Memory B cell (primary cell): ENCODE measurements around the gene OXT.
"Not testable (repeated sequence)": the region's sequence is repeated elsewhere in the genome, so short reads cannot be mapped to it uniquely, and the experiment has no call there.

Experiments used
- ATAC-seq: fragments of 150-1000 bp; cut with Tn5 transposase; 2 replicates; pipeline ENCODE4 v1.10.0; 2021; ENCODE audit warnings: low read depth, mild to moderate bottlenecking, moderate library complexity
- DNase-seq, 2 donors: peaks; one replicate each; pipeline ENCODE4 v3.0.0; 2022; ENCODE audit warnings: low spot score in 2 of 2
- H3K27ac Mint-ChIP-seq: one replicate; pipeline ENCODE4 v1.8.0; 2022; ENCODE audit warnings: mild to moderate bottlenecking, moderate library complexity, mixed read lengths
- H3K27me3 Mint-ChIP-seq: one replicate; pipeline ENCODE4 v1.8.0; 2022; ENCODE audit warnings: mixed read lengths
- H3K36me3 Mint-ChIP-seq: one replicate; pipeline ENCODE4 v1.8.0; 2022; ENCODE audit warnings: mild to moderate bottlenecking, mixed read lengths
- H3K4me1 Mint-ChIP-seq: one replicate; pipeline ENCODE4 v1.8.0; 2022; ENCODE audit warnings: mixed read lengths
- H3K4me3 Mint-ChIP-seq: one replicate; pipeline ENCODE4 v1.8.0; 2022; ENCODE audit warnings: mild to moderate bottlenecking, moderate library complexity, mixed read lengths
- H3K9me3 Mint-ChIP-seq: one replicate; pipeline ENCODE4 v1.8.0; 2022; ENCODE audit warnings: mixed read lengths

OXT gene

DNA sequence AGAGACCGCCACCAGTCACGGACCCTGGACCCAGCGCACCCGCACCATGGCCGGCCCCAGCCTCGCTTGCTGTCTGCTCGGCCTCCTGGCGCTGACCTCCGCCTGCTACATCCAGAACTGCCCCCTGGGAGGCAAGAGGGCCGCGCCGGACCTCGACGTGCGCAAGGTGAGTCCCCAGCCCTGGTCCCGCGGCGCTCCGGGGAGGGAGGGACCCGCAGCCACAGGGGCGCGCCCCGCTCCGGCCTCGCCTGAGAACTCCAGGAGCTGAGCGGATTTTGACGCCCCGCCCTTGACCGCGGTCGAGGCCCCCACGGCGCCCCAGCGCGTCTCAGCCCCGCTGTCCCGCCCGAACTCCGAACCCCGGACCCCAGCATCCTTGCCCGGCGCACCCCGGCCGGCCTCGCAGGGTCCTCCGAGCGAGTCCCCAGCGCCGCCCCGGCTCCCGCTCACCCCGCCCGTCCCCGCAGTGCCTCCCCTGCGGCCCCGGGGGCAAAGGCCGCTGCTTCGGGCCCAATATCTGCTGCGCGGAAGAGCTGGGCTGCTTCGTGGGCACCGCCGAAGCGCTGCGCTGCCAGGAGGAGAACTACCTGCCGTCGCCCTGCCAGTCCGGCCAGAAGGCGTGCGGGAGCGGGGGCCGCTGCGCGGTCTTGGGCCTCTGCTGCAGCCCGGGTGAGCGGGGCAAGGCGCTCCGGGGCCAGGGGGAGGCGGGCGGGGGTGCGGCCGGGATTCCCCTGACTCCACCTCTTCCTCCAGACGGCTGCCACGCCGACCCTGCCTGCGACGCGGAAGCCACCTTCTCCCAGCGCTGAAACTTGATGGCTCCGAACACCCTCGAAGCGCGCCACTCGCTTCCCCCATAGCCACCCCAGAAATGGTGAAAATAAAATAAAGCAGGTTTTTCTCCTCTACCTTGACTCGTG, at the start of gene OXT:
Gene OXT, plus strand, starts transcription at position 11 of the 920 bp plus-strand sequence. Its CDS starts 36 bp downstream, at position 47.
- Mint-ChIP-seq H3K4me1 (peaks cover 25% of the 10 kb centered on the region), H3K27ac (peak within 1 kb of the TSS; percentile 63), H3K9me3 (peaks cover 1% of the 10 kb centered on the region), H3K27me3 (peaks cover 2% of the 10 kb centered on the region), H3K4me3 (peak within 1 kb of the TSS; percentile 88), H3K36me3 (no peaks in the 10 kb centered on the region)
- DNase-seq, result peak; percentile 49 to 57
- ATAC-seq, result peak; percentile 80

DNA sequence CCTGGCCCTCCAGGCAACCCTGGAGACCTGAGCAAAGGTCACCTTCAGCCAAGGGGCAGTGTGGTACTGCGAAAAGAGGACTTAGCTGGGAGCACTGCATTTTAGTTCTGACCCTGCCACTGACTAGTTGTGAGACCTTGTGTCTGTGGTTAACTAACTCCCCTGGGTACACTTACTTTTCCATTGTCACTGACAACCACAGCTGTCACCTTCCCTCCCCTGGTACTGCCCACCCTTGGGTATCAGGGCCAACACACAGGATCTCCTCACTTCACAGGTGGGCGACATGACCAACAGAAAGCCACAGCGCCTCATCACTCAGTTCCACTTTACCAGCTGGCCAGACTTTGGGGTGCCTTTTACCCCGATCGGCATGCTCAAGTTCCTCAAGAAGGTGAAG, 49.6 kb upstream of the OXT start:
- ATAC-seq (no peak), DNase-seq (no peak)
- Mint-ChIP-seq H3K27ac (peak overlapping the region; percentile 10), H3K27me3 (no peaks in the 10 kb centered on the region), H3K4me1 (no peaks in the 10 kb centered on the region), H3K36me3 (peaks cover 29% of the 10 kb centered on the region), H3K9me3 (no peaks in the 10 kb centered on the region), H3K4me3 (no peak overlapping the region)

DNA sequence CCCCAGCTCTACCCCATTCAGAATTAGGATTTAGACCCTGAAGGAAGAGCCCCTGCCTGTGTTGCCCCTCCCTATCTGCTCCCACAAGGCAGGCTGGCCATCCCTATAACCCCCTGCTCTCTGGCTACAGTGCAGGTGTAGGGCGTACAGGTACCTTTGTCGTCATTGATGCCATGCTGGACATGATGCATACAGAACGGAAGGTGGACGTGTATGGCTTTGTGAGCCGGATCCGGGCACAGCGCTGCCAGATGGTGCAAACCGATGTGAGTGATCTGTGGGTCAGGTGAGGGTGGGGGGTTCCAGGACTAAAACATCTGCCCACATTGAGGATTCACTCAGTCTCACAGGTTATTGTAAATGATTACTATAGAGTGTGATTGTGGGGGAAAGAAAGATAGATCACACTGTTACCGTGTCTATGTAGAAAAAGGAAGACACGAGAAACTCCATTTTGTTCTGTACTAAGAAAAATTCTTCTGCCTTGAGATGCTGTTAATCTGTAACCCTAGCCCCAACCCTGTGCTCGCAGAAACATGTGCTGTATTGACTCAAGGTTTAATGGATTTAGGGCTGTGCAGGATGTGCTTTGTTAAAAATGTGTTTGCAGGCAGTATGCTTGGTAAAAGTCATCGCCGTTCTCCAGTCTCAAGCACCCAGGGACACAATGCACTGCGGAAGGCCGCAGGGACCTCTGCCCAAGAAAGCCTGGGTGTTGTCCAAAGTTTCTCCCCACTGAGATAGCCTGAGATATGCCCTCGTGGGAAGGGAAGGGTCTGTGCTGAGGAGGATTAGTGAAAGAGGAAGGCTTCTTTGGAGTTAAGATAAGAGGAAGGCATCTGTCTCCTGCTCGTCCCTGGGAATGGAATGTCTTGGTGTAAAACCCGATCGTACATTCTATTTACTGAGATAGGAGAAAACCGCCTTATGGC, 48.6 kb upstream of the OXT start:
- DNase-seq, H3K27me3 Mint-ChIP-seq, ATAC-seq, H3K27ac Mint-ChIP-seq, H3K9me3 Mint-ChIP-seq, H3K4me1 Mint-ChIP-seq, H3K4me3 Mint-ChIP-seq: not testable (repeated sequence)
- H3K36me3 Mint-ChIP-seq, result peaks cover 35% of the 10 kb centered on the region

DNA sequence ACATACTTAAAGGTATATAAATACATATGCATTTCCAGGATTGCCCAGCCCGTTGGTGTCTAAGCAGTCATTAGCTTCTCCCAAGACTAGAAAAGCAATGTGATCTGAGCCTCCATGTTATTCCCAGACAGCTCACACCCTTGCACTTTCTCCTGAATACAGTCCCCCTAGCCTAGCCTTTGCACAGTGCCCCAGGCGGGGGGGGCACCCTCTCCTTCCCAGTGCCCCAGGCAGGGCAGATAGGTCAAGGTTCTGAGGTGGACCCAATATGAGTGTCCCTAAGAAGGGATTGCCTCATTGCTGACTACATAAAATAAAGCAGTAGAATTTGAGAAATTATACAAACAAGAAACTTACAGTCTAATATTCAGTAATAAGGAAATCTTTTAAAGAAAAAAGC, 43.4 kb upstream of the OXT start:
- H3K27ac Mint-ChIP-seq, result no peak overlapping the region
- no peaks in the 10 kb centered on the region for H3K9me3 Mint-ChIP-seq

DNA sequence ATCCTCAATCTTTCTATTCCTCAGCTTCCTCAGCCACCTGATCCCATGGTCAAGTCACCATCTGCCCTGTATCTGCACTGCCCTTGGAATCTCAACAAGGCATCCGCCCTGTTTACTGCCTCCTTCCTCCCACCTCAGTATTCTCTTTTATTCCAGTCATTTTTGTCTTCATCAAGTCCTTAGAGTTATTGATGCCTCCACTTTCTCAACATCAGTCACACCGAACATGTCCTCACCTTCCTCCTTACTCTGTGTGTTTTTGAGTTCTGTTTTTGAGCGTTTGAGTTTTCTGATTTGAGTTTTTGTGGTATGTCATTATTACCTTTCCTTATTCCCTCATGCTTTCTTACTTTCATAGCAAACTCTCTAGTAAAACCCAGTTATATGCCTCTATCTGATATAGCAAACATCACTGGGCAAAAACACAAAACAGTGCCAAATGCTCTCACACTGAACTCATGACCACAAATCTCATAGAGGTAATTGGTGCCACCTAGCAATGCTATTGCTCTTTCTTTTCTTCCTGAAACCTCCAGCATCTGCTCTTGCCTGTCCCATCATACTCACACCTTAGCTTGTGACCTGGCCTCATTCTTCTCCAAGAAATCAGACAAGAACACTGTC, 39.8 kb upstream of the OXT start:
- peaks cover 29% of the 10 kb centered on the region for H3K36me3 Mint-ChIP-seq
- ATAC-seq (no peak), DNase-seq (no peak)
- no peaks in the 10 kb centered on the region for H3K27me3 Mint-ChIP-seq
- no peaks in the 10 kb centered on the region for H3K4me1 Mint-ChIP-seq
- no peak overlapping the region for H3K27ac Mint-ChIP-seq
- H3K4me3 Mint-ChIP-seq, result no peak overlapping the region
- no peaks in the 10 kb centered on the region for H3K9me3 Mint-ChIP-seq

More for the DNA sequence above, 43.4 kb upstream of the OXT start:
- Mint-ChIP-seq H3K27me3 (no peaks in the 10 kb centered on the region), H3K4me3 (no peak overlapping the region), H3K4me1 (no peaks in the 10 kb centered on the region), H3K36me3 (peaks cover 28% of the 10 kb centered on the region)
- no peak for DNase-seq
- no peak for ATAC-seq

DNA sequence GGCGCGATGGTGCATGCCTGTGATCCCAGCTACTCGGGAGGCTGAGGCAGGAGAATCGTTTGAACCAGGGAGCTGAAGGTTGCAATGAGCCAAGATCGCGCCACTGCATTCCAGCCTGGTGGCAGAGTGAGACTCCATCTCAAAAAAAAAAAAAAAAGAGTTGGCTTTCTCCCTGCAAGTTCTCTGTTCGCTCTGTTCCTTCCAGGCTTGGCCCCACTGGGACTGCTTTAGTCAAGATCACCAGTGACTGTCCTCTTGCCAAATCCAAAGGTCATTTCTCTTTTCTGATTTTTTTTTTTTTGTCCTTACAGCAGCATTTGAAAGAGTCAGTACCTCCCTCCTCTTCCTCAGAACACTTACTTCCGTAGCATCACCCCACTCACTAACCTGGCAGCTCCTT, 38.8 kb upstream of the OXT start:
- no peak for ATAC-seq
- peaks cover 22% of the 10 kb centered on the region for H3K36me3 Mint-ChIP-seq
- no peaks in the 10 kb centered on the region for H3K27me3 Mint-ChIP-seq
- no peak for DNase-seq
- no peak overlapping the region for H3K27ac Mint-ChIP-seq
- H3K4me3 Mint-ChIP-seq, result no peak overlapping the region
- H3K9me3 Mint-ChIP-seq, result no peaks in the 10 kb centered on the region
- H3K4me1 Mint-ChIP-seq, result no peaks in the 10 kb centered on the region

DNA sequence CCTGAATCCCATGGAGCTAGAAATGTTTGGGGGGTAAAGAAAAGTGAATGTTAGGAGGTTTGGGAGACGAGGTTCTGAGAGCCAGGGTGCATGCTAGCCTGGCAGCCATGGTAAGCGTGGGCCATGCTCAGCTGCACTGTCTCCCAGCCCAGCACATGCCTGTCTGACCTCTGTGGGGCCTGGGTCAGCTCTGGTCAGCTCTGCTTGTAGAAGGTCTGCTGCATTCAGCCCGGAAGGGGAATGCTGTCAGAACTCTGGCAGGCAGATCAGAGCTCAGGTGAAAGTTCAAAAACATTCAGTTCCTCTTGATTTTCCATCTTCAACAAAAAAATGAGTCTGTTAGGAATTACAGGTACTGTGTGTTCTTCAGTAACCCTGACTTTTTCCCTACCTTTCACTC, 33.8 kb upstream of the OXT start:
- no peak for DNase-seq
- Mint-ChIP-seq H3K27me3 (no peaks in the 10 kb centered on the region), H3K4me3 (no peak overlapping the region), H3K9me3 (no peaks in the 10 kb centered on the region), H3K27ac (no peak overlapping the region), H3K36me3 (peaks cover 31% of the 10 kb centered on the region), H3K4me1 (no peaks in the 10 kb centered on the region)
- ATAC-seq, result no peak

DNA sequence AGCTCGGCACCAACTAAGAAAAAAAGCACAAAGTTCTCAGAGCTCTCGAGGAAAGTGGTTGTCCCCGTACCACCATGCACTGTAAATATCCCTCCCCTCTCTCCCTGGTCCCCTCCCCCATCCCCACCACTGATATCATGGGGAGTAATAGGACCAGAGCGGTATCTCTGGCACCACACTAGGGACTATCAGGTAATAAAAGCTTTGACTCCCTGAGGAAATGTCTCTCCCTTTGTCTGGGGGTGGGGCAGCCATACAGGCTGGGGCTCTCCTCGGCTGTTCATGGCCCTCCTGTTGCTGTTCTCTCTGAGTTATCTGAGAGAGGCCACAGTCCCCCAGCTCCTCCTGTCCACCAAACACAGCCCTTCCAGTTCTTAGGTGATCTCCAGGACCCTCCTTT, 33.0 kb upstream of the OXT start:
- ATAC-seq, result no peak
- H3K27me3 Mint-ChIP-seq, result no peaks in the 10 kb centered on the region
- H3K36me3 Mint-ChIP-seq, result peaks cover 31% of the 10 kb centered on the region
- peak overlapping the region; percentile 16 for H3K27ac Mint-ChIP-seq
- DNase-seq, result no peak
- H3K4me1 Mint-ChIP-seq, result no peaks in the 10 kb centered on the region
- H3K9me3 Mint-ChIP-seq, result no peaks in the 10 kb centered on the region
- no peak overlapping the region for H3K4me3 Mint-ChIP-seq

DNA sequence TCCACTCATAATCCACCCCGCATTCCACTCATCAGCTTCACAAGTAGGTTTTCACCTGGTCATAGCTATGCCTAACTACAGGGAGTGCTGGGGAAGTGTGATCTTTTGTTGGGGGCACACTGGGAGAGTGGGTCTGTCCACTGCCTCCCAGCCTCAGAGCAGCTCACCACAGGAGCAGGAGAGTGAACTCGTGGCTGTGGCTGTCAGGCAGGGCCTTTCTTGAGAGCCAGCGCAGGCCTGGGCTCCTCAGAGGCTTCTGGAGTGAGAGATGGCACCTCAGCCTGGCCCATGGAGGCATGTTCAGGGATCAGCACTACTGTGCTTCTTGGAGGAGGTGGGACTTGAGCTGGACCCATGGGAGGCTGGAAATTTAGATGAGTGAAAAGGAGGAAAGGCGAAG, 32.0 kb upstream of the OXT start:
- no peaks in the 10 kb centered on the region for H3K27me3 Mint-ChIP-seq
- H3K4me1 Mint-ChIP-seq, result no peaks in the 10 kb centered on the region
- H3K36me3 Mint-ChIP-seq, result peaks cover 31% of the 10 kb centered on the region
- H3K27ac Mint-ChIP-seq, result no peak overlapping the region
- no peak overlapping the region for H3K4me3 Mint-ChIP-seq
- DNase-seq (no peak), ATAC-seq (no peak)
- H3K9me3 Mint-ChIP-seq, result no peaks in the 10 kb centered on the region

DNA sequence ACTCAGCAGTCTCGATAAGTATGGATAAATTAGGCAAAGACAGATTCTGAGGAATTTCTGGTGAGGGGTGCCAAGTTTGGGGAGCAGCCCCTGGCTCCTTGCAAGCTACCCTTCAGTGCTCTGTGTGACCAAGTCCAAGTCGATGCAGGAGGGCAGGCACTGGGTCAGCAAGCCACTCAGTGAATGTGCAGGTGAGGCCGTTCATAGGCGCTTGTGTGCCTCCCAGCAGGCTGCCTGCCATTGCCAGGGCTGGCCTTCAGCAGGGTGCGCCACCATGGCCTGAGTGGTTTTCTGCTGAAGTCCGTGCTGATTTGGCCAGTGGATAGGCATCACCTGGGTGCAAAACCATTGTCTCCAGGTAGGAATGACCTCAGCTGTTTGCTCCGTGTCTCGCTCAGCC, 31.3 kb upstream of the OXT start:
- ATAC-seq (no peak), DNase-seq (no peak)
- H3K27ac Mint-ChIP-seq, result no peak overlapping the region
- peaks cover 2% of the 10 kb centered on the region for H3K4me1 Mint-ChIP-seq
- peaks cover 26% of the 10 kb centered on the region for H3K36me3 Mint-ChIP-seq
- no peak overlapping the region for H3K4me3 Mint-ChIP-seq
- no peaks in the 10 kb centered on the region for H3K27me3 Mint-ChIP-seq
- no peaks in the 10 kb centered on the region for H3K9me3 Mint-ChIP-seq

DNA sequence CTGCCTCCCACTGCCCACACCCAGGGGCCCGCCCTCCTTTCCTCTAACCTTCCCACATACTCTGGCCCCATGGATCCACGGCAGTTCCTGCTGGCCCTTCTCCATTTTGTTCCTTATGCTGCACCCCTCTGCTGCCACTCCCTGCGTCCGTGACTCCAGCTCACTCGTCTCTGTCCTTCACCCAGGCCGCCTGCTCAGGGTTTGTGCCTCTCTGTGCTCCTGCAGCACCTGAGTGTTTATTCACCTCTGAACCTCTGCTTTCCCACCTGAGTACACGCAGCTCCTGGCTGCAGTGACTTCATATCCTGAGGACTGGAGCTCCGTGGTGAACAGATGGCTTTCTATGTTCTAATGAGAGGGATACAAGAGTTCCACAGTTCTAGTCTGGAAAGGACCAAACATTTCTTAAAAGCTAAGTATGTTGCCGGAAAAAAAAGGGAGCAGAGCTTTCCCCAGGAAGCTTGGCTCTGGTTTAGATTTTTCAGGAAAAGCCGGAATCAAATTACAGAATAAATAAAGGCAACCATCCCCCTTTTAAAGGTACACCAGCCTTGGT, 29.5 kb upstream of the OXT start:
- H3K4me1 Mint-ChIP-seq, result peaks cover 10% of the 10 kb centered on the region
- H3K9me3 Mint-ChIP-seq, result no peaks in the 10 kb centered on the region
- ATAC-seq (no peak), DNase-seq (no peak)
- H3K36me3 Mint-ChIP-seq, result peaks cover 17% of the 10 kb centered on the region
- H3K27ac Mint-ChIP-seq, result peak overlapping the region; percentile 74
- no peaks in the 10 kb centered on the region for H3K27me3 Mint-ChIP-seq
- no peak overlapping the region for H3K4me3 Mint-ChIP-seq

DNA sequence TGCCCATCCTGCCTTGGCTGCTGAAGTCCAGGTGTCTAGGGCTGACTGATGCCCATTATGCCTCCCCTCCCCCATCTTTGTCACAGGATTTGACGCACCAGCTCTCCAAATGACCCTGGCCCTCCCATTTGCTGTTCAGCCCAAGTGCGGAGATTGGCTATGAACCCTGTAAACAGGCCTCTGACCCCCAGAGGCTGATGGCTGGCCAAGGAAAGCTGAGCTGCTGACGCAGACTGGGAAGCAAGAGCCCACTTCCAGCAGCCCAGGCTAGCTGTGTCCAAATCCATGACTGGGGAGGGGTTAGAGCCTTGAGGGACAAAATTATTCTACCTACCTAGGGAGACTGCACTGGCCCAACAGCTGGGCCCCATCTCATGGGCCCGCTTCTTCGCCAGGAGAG, 28.8 kb upstream of the OXT start:
- Mint-ChIP-seq H3K9me3 (no peaks in the 10 kb centered on the region), H3K27ac (peak overlapping the region; percentile 74), H3K4me3 (no peak overlapping the region), H3K36me3 (peaks cover 19% of the 10 kb centered on the region), H3K4me1 (peaks cover 11% of the 10 kb centered on the region), H3K27me3 (no peaks in the 10 kb centered on the region)
- DNase-seq (no peak), ATAC-seq (no peak)

DNA sequence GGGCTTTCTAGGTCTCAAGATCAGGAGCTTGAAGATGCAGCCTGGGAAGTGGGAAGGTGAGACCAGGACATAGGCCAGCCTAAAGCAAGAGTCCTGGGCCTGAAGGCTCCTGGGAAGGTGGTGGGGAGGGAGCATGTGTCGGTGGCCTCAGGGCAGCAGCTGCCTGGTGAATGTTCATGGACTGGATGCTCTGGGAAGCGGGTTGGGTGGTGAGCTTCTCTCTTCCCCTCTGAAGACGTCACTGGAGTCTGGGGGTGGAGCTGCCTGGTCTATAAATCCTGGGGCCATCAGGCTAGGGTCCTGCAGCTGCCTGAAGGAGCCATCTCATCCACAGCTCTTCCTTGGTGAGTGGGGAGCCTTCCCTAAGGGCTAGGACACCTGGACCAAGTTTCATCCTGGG, 28.1 kb upstream of the OXT start, which contains the start of gene GNRH2:
Gene GNRH2, plus strand, starts transcription at position 301 of the 400 bp plus-strand sequence. CDS start 793 bp downstream, outside the sequence.
- no peaks in the 10 kb centered on the region for H3K27me3 Mint-ChIP-seq
- DNase-seq (no peak), ATAC-seq (no peak)
- no peaks in the 10 kb centered on the region for H3K9me3 Mint-ChIP-seq
- H3K27ac Mint-ChIP-seq, result peak within 1 kb of the TSS; percentile 74
- H3K4me3 Mint-ChIP-seq, result peak within 1 kb of the TSS; percentile 48
- H3K36me3 Mint-ChIP-seq, result peaks cover 18% of the 10 kb centered on the region
- H3K4me1 Mint-ChIP-seq, result peaks cover 11% of the 10 kb centered on the region
